A673 (cell line): ENCODE results near the gene NXPH3. TPM values are rescaled to one million over a fixed set of nuclear protein-coding genes. Genes with fewer than 3 reads are reported as not detected.
A peak's percentile ranks its signal among the peaks of the same experiment; 100 is the strongest.

ENCODE experiments used
- BruUV-seq: library from RNA; stranded (reverse); fragments of 400-500 nt; replicated peaks from 2 replicates; lab custom pipeline; 2021; lab: Mats Ljungman, UMichigan
- CTCF ChIA-PET: fragments of 300-600 bp; sonication (Branson Sonifier 250); formaldehyde crosslinking; loops from one replicate; lab custom pipeline; 2022; ENCODE audit warnings: antibody characterized with exemption; lab: Charles Lee
- POLR2A ChIA-PET: fragments of 300-600 bp; sonication (Branson Sonifier 250); formaldehyde crosslinking; loops from one replicate; lab custom pipeline; 2022; ENCODE audit warnings: antibody characterized with exemption; ENCODE audit not compliant: low non-redundant PET; lab: Charles Lee
- DNase-seq: peaks from one replicate; pipeline ENCODE4 v3.0.0-alpha.2; 2015; ENCODE audit warnings: low spot score
- H3K27ac ChIP-seq: fragments of 200-600 bp; sonication (generic); 2 replicates; pipeline ENCODE4 v1.5.1; 2016; ENCODE audit warnings: mixed run types, low read depth, mild to moderate bottlenecking, mixed read lengths, antibody characterized with exemption, low read length; ENCODE audit not compliant: poor library complexity, severe bottlenecking
- H3K27me3 ChIP-seq: fragments of 200-600 bp; sonication (generic); replicated peaks from 2 replicates; pipeline ENCODE4 v1.6.1; 2017; ENCODE audit warnings: mixed run types, low read depth, mild to moderate bottlenecking, mixed read lengths, antibody characterized with exemption, low read length; ENCODE audit not compliant: insufficient read depth, poor library complexity
- H3K36me3 ChIP-seq: fragments of 200-600 bp; sonication (generic); 2 replicates; pipeline ENCODE4 v1.6.1; 2016; ENCODE audit warnings: mixed run types, mild to moderate bottlenecking, mixed read lengths, antibody characterized with exemption, low read length; ENCODE audit not compliant: insufficient read depth, poor library complexity, severe bottlenecking
- H3K4me1 ChIP-seq: fragments of 200-600 bp; sonication (generic); 2 replicates; pipeline ENCODE4 v1.6.1; 2017; ENCODE audit warnings: mixed run types, mild to moderate bottlenecking, mixed read lengths, antibody characterized with exemption, low read length; ENCODE audit not compliant: insufficient read depth, poor library complexity, severe bottlenecking
- H3K4me3 ChIP-seq: fragments of 200-600 bp; sonication (generic); 2 replicates; pipeline ENCODE4 v1.5.1; 2016; ENCODE audit warnings: low read depth, mixed run types, mild to moderate bottlenecking, mixed read lengths, low read length; ENCODE audit not compliant: poor library complexity, severe bottlenecking
- H3K9me3 ChIP-seq: fragments of 200-600 bp; sonication (generic); 2 replicates; pipeline ENCODE4 v1.6.1; 2016; ENCODE audit warnings: mixed run types, low read depth, mild to moderate bottlenecking, mixed read lengths, antibody characterized with exemption, low read length; ENCODE audit not compliant: poor library complexity, severe bottlenecking
- EZH2 ChIP-seq: fragments of 200-600 bp; sonication (generic); IDR thresholded peaks from 2 replicates; pipeline ENCODE4 v1.6.1; 2017; ENCODE audit warnings: borderline replicate concordance, low read depth, mild to moderate bottlenecking, mixed read lengths, antibody characterized with exemption, low read length; ENCODE audit not compliant: poor library complexity, severe bottlenecking
- intact Hi-C: fragments of 100-400 bp; cut with micrococcal nuclease; formaldehyde crosslinking; loops from one replicate; pipeline ENCODE4 v1.10.0; 2022; ENCODE audit not compliant: unreplicated experiment
- total RNA-seq: library from RNA; stranded (reverse); gene quantifications from 2 replicates; pipeline ENCODE4 v1.2.3, GENCODE V29; 2021
- TF ChIP-seq, protein P1 (sequence below): fragments of 300-800, 200-600 bp; sonication (generic); conservative IDR thresholded peaks from 2 replicates; pipeline ENCODE4 v1.5.1; 2017; ENCODE audit warnings: low read depth, mild to moderate bottlenecking, antibody characterized with exemption, low read length, moderate library complexity, mixed read lengths

Gene NXPH3
- total RNA-seq, 1 experiment from 2014 or later, result 0.21 TPM

DNA sequence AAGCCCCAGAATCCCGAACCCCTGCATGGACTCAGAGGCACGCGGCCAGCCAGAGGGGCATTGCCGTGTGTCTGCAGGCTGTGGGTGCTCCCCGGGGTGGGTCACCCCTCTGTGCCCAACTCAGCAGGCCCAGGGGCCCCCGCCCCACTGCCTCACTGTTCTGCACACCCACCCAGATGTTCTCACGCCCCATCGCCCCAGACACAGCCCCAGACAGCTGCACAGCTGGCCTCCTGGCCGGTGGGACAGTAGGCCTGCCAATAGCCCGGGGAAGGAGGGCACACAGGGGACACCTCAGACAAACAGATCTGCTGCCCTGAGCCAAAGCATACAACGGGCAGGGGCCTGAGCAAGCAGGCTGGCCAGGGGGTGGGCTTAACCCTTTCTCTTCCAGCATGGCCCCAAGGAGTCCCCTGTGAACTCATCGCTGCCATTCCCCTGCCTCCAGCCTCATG lies 27.6 kb upstream of the NXPH3 start:
- Histone ChIP-seq H3K4me3 (no peak overlapping the region), H3K27me3 (no peaks in the 10 kb centered on the region), H3K27ac (no peak overlapping the region), H3K4me1 (no peaks in the 10 kb centered on the region), H3K9me3 (no peaks in the 10 kb centered on the region), H3K36me3 (no peaks in the 10 kb centered on the region)
- no peak for DNase-seq
- POLR2A ChIA-PET, result no interaction called here
- BruUV-seq, result no TSS peak
- intact Hi-C loops, result no loop called here
- CTCF ChIA-PET, result no interaction called here
- TF ChIP-seq, protein P1, sequence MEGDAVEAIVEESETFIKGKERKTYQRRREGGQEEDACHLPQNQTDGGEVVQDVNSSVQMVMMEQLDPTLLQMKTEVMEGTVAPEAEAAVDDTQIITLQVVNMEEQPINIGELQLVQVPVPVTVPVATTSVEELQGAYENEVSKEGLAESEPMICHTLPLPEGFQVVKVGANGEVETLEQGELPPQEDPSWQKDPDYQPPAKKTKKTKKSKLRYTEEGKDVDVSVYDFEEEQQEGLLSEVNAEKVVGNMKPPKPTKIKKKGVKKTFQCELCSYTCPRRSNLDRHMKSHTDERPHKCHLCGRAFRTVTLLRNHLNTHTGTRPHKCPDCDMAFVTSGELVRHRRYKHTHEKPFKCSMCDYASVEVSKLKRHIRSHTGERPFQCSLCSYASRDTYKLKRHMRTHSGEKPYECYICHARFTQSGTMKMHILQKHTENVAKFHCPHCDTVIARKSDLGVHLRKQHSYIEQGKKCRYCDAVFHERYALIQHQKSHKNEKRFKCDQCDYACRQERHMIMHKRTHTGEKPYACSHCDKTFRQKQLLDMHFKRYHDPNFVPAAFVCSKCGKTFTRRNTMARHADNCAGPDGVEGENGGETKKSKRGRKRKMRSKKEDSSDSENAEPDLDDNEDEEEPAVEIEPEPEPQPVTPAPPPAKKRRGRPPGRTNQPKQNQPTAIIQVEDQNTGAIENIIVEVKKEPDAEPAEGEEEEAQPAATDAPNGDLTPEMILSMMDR, result no peak
- no peak for TF ChIP-seq EZH2

DNA sequence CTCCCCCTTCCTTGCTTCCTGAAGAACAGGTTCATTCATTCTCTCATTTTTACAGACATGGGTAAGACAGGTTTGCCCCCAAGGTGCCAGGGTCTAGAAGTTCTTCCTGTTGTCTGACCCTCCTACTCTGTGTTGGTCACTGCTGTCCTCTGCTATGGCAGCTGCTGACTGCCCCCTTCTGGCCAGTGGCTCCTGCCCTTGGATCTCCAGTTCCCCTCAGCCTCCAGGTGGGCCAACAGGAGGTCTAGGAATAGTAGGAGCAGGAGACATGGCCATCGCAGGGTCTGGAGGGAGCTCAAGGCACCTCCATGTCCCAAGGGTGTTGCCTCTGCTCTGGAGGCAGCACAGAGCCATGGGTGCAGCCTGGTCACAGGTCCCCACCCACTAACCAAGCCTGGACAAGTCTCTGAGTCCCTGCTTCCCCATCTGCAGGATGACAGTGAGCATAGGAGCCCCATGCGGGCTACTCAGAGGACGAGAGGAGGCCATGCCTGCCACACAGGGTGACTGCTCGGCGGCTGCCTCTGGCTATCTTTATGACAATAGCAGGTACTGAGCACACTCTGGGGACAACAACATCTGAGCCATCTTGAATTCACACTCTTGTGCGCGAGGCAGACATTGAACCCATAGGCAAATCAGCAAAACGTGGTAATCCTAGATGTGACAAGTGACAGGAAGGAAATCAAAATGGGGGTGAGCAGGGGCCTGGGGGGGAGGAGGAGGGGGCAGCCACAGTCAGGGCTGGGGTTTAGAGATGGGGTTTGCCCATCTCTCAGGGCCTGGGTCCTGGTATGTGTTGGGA lies 27.0 kb upstream of the NXPH3 start:
- CTCF ChIA-PET, result no interaction called here
- H3K36me3 ChIP-seq, result no peaks in the 10 kb centered on the region
- POLR2A ChIA-PET, result no interaction called here
- H3K27me3 ChIP-seq, result no peaks in the 10 kb centered on the region
- no peak overlapping the region for H3K4me3 ChIP-seq
- no peak overlapping the region for H3K27ac ChIP-seq
- no peaks in the 10 kb centered on the region for H3K9me3 ChIP-seq
- BruUV-seq, result no TSS peak
- DNase-seq, result no peak
- TF ChIP-seq EZH2, result no peak
- TF ChIP-seq, protein P1, result peak; percentile 54
- intact Hi-C loops, result no loop called here
- H3K4me1 ChIP-seq, result no peaks in the 10 kb centered on the region

DNA sequence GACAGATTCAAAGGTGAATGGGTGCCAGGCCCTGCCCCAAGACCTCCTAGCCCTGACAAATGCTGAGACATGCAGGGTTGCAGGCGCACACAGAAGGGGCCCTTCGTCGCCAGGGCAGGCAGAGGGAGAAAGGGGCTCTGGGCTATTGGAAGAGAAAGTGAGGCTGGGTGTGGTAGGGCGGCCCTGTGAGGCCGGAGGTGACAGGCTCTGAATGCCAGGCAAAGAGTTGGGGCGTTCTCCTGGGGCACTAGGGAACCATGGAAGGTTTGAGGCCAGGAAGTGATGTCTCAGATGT lies 26.4 kb upstream of the NXPH3 start:
- H3K4me1 ChIP-seq, result no peaks in the 10 kb centered on the region
- H3K27me3 ChIP-seq, result no peaks in the 10 kb centered on the region
- H3K9me3 ChIP-seq, result no peaks in the 10 kb centered on the region
- BruUV-seq, result no TSS peak
- H3K27ac ChIP-seq, result no peak overlapping the region
- TF ChIP-seq, protein P1, result no peak
- no peak for TF ChIP-seq EZH2
- no peak overlapping the region for H3K4me3 ChIP-seq
- intact Hi-C loops, result no loop called here
- no peak for DNase-seq
- POLR2A ChIA-PET, result no interaction called here
- no peaks in the 10 kb centered on the region for H3K36me3 ChIP-seq
- CTCF ChIA-PET, result no interaction called here
